NCI-H82 treated with DMSO at 0.1 percent for 48 hours (cell line): ENCODE measurements around the gene EVPL.

Source experiments
- DNase-seq: peaks from one replicate; lab custom pipeline; 2025; ENCODE audit not compliant: unreplicated experiment; lab: John Stamatoyannopoulos, UW

EVPL gene

DNA sequence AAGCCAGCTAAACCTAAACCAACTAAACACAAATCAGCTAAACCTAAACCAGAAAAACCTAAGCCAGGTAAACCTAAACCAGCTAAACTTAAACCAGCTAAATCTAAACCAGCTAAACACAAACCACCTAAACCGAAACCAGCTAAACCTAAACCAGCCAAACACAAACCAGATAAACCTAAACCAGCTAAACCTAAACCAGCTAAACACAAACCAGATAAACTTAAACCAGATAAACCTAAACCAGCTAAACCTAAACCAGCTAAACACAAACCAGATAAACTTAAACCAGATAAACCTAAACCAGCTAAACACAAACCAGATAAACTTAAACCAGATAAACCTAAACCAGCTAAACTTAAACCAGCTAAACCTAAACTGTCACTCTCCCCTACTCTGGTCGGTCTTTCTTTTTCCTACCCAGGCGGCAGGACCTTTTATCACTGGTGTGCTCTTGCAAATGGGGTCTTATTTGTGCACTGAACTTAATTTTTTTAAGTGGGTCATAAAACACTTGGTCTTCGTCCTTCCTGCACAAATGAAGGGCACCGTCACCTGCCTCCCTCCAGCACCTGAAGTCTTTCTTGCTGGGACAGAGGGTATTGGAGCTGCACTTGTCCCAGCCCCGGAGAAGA, 7.2 kb downstream of the EVPL start:
- DNase-seq, result no peak

DNA sequence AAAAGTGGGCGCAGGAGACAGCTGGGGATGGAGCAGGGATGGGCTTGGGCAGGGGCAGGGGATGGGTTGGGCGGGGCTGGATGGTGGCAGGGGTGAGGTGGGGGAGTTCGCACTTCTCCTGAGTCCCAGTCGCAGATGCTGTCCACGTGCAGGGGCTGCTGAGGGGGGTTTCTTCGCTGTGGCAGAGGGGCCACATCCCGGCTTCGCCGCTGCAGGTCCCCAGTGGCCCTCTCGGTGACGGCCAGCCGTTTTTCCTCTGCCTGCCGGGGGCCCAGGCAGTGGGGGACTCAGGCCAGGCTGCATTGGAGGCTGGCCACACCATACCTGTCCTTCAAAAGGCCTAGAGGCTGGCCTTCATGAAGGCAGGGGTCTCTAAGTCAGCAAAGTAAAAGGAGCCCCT, 8.3 kb downstream of the EVPL start:
- DNase-seq, result no peak

DNA sequence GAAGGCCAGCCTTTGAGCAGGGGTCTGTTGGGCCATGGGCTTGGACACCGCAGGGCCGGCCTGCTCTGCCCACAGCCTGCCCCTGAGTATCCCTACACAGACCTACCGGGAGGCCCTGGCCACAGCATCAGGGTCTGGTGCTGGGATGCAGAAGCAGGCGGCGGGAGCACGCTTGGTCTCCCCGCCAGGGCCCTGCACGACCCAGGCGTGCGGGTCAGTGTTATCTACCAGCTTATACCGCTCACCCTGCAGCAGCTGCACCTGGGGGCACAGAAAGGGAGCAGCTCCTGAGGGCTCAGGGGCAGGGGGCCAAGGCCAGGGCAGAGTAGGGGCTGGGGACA, 8.8 kb downstream of the EVPL start:
- DNase-seq, result no peak

DNA sequence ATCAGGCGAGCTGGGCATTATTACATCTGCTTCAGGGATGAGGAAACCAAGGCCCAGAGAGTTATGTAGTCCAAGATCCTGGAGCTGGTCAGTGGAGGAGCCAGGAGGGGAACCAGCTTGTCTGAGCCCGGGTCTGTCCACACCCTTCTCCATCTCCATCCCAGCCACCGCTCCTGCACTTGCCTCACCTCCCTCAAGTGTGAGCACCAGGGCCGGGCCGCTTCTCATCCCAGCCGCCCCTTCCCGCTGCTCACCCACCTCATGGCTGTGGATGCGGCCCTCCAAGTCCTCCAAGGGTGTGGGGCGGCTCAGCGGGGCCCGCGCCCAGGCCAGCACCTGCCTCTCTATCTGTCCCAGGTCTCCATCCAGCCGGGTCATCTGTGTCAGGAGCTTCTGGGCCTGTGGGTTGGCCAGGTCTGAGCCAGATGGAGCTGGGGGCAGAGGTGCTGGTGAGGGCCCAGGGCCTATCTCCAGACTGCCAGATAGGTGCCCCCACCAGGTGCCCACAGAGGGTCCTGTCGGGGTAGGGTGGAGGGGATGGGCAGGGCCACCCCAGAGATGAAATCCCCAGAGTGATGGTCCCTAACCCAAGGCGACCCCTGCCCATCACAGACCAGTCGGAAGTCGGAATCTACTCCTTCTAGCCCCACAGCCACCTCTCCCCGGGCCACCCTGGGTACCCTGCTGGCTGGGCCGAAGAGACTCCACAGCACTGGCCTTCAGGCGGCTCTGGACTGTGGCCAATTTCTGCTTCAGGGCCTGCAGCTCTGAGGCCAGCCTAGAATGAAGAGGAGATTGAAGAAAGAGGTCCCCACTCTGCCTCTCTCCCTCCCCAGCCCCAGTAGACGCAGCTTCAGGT, 9.4 kb downstream of the EVPL start:
- DNase-seq, result no peak

DNA sequence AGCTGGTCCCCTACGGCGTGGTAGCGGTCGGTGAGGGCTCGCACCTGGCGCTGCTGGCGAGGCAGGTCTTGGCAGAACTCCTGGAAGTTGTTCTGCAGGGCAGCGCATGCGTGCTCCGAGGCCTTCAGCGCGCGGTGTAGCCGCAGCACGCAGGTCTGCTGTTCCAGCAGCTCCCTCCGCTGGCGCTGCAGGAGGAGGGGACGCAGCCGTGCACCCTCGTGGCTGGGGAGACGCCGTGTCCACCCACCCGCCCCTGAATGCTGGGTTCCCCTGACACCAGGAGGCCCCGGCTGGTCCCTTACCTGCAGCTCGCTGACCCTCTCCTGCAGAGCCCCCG, 12.2 kb downstream of the EVPL start:
- DNase-seq, result no peak

DNA sequence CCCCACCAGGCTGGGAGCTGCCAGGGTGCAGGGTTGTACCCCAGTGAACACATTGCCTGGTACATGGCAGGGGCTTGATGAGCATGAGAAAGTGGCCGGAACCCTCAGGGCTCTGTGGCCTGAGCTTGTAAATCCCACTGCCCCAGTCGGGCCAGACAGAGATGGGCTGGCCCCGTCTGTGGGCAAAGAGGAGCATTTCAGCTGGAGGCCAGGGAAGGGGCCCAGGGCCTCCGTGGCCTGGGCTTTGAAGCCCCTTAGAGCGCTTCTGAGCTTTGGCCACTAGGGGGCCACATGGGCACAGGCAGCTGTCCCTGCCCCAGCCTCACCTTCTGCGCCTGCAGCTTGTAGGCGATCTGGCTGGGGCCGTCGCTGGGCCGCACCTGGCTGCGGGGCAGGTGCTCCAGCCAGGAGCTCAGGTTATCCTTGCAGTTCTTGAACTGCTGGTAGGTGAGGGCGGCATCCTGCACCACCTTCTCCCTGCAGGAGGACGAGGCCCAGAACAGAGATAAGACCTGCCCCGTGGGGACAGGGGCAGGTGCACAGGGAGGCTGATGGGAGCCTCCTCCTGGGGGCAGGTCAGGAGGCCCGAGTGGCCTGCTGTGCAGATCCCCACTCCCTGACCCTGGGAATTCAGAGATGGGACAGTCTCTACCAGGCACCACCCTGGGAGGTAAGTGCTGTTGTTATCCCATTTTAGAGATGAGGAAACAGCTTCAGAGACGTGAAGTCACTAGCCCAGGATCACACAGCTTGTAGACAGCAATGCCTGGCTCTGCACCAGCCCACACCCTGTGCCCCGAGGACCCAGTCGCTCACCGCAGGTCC, 12.8 kb downstream of the EVPL start:
- DNase-seq, result peak; percentile 19

DNA sequence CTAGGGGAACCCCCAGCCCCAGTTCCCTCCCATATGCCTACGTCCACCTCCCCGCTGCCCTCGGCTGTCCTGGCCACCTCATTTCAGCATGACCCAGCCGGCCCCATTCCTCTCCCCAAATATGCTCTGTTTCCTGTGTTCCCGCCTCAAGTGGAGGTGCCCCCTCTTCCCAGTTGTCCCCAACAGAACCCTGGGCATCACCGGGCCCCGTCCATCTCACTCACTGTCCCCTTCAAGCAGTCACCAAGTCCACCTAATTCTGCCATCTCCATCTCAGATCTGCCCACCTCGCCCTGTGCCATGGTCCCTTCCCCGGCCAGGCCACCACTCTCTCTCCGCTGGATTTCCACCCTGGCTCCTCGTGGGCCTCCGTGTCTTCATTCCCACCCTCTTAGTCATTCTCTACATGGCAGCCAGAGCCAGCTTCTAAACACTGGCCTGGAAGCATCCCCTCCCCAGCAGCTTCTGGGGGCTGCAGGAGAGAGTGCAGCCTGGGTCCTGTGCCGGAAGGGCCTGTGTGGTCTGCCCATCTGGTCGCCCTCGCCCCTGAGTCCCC, 13.7 kb downstream of the EVPL start:
- no peak for DNase-seq

DNA sequence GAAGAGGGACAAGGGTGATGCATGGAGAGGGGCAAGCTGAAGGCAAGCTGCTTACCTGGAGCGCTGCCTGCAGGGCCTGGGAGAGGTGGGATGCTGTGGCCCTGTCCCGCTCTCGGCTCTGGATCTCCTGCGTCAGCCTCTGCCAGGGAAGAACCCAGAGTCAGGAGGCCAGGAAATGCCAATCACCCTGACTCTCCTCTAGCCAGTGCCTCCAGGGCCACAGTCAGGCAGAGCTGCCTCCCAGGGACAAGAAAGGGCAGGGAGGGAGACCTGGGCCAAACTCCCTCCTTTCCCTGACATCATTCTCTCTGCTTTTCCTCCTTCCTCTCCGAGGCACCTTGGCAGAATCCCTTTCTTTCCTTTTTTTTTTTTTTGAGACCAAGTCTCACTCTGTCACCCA, 15.2 kb downstream of the EVPL start:
- DNase-seq, result no peak

DNA sequence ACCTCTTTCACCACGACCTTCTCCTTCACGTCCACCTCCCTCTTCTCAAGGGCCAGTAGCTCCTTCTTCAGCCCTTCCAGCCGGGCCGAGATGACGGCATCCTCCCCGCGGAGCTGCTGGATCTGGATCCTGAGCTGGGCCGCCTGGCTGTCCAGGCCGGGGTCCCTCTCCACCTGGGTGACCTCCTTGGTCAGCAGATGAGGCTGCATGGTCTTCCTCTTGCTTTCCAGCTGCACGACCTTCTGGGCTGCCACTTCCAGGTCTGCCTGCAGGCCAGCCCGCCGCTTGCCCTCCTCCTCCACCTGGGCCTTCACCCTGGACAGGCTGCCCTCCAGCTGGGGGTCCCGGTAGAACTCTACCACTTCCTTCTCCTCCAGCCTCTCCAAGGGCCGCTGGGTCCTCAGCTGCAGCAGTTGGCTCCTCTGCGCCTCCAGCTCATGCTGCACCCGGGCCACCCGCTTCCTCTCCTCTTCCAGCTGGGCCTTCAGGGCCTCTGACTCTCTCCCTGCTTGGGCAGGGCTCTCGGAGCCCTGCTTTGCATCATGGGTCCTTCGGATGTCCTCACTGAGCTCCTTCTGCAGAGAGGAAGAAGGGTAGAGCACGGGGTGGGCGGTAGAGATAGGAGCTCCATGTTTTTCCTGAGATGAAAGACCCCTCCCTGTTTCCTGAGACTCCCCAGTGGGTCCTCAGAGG, 17.0 kb downstream of the EVPL start:
- no peak for DNase-seq

DNA sequence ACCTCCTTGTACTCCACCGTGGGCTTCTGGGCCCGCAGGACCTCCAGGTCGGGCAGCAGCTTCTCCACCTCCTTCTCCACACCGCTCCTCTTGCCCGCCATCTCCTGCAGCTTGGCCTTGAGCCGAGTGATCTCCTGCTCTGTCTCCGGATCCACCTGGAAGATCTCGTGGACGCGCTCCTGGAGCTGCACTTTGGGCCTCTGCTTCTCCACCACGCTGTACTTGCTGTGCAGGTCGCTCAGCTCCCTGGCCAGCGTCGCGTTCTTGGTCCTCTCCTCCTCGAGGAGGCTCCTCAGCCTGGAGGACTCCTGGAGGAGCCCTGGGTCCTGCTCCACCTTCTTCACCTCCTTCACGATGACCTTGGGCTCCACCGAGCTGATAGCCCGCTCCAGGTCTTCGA, 17.7 kb downstream of the EVPL start:
- no peak for DNase-seq

DNA sequence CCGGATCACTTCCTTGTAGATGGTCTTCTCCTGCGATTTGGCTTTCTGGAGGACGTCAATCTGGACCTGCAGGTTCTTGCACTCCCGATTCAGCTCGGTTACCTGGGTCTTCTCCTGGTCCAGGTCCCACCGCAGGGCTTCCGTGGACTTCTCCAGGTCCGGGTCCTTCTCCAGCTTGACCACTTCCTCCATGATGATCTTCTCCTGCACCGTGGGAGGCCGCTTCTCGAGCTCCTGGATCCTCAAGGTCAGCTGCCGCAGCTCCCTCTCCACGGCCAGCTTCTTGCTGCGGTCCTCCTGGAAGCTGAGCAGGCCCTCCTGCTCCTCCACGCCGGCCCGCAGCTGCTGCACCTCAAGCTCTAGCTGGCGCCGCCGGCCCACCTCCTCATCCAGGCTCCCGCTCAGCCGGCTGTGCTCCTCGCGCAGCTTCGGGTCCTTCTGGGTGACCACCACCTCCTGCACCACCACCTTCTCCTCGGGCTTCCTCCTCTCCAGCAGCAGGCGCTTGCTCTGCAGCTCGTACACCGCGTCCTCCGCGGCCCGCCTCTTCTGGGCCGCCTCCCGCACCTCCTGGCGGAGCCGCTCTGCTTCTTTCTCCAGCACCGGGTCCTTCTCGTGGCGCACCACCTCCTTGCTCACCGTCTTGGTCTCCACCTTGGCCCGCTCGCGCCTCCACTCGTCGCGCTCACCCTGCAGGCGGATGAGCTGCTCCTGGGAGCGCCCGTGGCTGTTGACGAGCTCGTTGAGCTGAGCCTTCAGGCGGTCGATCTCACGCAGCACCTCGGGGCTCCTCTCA, 18.3 kb downstream of the EVPL start:
- DNase-seq, result no peak

DNA sequence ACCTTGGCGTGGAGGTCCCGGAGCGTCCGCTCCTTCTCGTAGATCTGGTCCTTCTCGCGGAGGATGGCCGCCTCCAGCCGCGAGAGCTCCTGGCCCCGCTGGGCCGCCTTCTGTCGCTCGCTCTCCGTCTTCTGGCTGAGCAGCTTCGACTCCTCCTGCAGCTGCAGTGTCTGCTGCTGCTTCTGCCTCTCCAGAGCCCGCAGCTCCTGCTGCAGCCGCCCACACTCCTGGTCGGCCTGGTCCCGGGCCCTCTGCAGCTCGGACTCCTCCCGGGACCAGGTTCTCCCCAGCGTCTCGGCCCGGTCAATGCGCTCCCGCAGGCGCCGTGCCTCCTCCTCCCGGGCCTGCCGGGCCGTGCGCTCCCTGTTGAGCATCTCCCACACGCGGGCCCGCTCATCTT, 18.9 kb downstream of the EVPL start:
- DNase-seq, result no peak

DNA sequence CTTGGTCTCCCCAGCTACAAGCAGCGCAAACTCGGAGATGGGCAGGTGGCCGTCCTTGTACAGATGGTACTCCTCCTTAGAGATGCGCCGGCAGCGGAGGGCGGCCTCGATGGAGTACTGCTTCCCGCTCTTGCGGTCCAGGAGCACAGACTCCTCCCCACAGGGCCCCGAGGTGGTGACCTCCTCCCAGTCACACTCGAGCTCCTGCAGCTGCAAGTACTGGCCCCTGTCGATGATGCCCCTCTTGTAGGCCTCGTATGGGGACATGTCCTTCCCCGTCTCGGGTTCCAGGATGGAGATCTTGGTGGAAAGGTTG, 19.3 kb downstream of the EVPL start:
- DNase-seq, result no peak

DNA sequence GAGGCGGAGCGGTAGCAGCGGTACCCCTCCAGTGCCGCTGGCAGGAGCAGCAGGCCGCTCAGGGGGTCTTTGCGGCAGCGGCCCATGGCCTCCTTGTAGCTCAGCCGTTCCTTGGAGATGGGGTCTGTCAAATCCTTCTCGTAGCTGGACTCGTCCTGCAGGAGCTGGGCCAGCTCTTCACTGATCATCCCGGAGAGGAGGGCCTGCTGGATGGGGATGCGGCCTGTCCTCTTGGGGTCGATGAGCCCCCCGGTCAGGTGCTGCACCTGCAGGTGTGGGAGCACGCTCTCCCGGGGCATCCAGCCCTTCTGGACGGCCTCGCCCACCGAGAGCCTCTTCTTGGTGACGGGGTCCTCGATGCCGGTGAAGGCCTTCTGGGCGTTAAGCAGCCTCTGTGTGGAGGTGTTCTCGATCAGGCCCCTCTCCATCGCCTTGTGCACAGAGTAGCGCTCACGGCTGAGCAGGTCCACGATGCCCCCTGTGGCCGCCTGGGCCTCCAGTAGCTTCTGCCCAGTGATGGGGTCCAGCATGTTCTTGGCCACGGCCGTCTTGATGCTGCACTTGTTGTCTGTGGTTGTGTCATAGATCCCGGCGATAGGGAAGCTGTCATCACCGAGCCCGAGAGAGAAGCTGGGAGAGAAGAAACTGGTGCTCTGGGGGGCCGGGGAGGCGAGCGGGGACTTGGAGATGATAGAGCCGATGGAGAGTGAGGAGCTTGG, 19.8 kb downstream of the EVPL start:
- DNase-seq, result no peak

DNA sequence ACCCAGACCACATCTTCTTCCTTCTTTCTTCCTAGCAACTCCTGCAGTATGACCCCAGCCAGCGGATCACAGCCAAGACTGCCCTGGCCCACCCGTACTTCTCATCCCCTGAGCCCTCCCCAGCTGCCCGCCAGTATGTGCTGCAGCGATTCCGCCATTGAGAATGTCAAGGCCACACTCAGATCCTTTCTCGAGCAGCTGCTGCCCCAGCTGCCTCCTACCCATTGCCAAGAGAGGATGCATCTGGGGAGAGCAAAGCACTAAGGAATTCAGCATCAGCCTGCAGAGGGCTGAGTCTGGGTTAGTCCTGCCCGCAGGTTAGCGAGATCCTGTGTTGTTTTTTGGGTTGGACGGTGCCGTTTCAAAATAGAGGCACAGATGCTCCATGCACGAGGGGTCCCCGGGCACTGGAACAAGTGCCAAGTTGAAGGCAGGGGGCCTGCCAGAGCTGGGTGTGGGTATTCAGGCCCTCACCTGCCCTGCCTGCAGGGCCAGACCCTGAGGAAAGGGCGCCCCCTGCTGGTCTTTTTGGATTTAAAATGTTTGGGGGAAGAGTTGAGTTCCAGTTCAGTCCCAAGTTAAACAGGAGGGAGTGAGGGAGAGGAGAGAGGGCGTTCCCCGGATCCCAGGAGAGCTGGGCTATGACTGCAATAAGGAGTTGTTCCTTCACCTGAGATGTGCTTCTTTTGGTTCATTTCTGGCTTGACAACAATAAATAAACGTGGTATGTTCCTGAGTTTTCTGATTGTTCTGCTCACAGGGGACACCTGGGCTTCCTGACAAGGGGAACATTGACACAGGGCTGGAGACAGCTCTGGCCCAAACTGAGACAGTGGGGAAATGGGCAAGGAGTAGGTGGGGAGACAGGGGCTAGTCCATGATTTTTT, 21.6 kb downstream of the EVPL start:
- peak; percentile 30 for DNase-seq

DNA sequence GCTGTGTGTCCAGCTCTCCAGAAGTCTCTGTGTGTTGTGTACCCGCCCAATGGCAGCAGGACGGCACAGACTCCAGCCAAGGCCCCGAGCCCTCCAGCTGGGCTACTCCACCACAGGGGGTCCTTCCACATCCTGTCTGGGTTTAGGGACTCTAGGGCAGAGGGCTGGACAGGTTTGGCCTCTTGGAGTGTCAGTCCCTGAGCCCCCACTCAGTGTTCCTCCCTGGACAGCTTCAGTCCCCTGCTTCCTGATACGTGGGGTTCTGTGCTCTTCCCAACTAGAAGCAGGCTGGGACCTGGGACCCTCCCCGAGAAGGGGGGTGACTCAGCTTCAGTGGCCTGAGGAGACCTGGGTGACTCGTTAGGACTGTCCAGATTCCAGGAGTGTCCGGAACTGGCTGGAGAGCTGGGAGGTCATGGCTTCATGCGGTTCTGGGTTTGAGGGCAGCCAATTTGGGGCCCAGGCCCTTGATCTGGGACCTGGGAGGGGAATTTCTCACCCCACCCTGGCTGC, 22.3 kb downstream of the EVPL start:
- no peak for DNase-seq

DNA sequence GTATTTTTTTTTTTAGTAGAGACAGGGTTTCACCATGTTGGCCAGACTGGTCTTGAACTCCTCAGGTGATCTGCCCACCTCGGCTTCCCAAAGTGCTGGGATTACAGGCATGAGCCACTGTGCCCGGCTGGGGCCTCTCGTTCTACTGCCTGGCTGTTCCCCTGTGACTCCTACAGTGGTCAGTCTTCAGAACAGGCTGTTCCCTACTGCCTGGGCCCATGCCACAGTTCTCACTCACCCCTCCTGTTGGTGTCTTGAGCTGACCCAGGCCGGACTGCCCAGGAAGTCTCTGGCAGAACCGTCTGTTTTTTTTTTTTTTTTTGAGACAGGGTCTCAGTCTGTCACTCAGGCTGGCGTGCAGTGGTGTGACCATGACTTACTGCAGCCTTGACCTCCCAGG, 23.2 kb downstream of the EVPL start:
- no peak for DNase-seq

DNA sequence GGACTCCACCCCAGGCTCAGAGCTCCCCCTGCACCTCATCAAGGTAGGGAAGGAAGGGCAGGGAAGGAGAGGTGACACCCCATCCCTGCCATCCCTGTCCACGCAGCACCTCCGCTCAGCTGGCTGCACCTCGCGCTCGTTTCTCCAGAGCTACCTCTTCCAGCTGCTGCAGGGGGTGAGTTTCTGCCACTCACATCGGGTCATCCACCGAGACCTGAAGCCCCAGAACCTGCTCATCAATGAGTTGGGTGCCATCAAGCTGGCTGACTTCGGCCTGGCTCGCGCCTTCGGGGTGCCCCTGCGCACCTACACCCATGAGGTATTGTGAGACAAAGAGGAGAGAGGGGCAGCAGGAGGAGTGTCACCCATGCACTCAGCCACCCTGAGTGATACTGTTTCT, 25.0 kb downstream of the EVPL start:
- no peak for DNase-seq
